Fibroblast of lung (primary cell): ENCODE results near the gene ITGA7.

ENCODE experiments used
- EZH2 ChIP-seq: IDR thresholded peaks from 2 replicates; pipeline ENCODE4 v1.5.1; 2012; ENCODE audit warnings: low read length, control low read depth, mild to moderate bottlenecking; ENCODE audit errors: missing control alignments
- TF ChIP-seq, protein P1 (sequence below), 2 donors: IDR thresholded peaks in 1 of 2; conservative IDR thresholded peaks in 1 of 2; 1 replicate in 1 of 2; 2 replicates in 1 of 2; pipeline ENCODE4 v1.5.1; 2011 to 2012; ENCODE audit warnings: low read length in 2 of 2, control low read depth in 1 of 2, inconsistent platforms in 1 of 2, low read depth in 1 of 2, mild to moderate bottlenecking in 1 of 2

DNA sequence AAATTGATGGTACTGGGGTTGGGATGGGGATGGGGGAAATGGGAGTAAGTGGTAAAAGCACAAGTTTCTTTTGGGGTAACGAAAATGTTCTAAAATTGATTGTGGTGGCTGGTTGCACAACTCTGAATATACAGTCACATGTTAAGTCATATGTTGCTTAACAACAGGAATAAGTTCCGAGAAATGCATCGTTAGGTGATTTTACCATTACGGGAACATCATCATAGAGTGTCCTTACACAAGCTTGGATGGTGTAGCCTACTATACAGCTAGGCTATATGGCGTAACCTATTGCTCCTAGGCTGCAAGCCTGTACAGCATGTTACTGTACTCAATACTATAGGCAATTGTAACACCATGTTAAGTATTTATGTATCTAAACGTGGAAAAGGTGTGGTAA lies 31.0 kb downstream of the ITGA7 start:
- TF ChIP-seq, protein P1, sequence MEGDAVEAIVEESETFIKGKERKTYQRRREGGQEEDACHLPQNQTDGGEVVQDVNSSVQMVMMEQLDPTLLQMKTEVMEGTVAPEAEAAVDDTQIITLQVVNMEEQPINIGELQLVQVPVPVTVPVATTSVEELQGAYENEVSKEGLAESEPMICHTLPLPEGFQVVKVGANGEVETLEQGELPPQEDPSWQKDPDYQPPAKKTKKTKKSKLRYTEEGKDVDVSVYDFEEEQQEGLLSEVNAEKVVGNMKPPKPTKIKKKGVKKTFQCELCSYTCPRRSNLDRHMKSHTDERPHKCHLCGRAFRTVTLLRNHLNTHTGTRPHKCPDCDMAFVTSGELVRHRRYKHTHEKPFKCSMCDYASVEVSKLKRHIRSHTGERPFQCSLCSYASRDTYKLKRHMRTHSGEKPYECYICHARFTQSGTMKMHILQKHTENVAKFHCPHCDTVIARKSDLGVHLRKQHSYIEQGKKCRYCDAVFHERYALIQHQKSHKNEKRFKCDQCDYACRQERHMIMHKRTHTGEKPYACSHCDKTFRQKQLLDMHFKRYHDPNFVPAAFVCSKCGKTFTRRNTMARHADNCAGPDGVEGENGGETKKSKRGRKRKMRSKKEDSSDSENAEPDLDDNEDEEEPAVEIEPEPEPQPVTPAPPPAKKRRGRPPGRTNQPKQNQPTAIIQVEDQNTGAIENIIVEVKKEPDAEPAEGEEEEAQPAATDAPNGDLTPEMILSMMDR (conservative IDR thresholded peaks at IDR 0.05 in 1 of 2, IDR thresholded peaks at IDR 0.05 in 1 of 2; ENCODE audit: low read depth in 1 of 2, low read length in 2 of 2), result no peak
- TF ChIP-seq EZH2, result no peak
